RWPE2 (cell line): Measurements from ENCODE around the gene CCNJL.

ENCODE experiments used
- ATAC-seq: fragments of 200-7000 bp; cut with Tn5 transposase; 3 replicates; pipeline ENCODE4 v1.9.1; 2021; ENCODE audit warnings: low read depth
- DNase-seq: peaks from one replicate; pipeline ENCODE4 v3.0.0-alpha.2; 2020; ENCODE audit warnings: low spot score
- H3K27ac ChIP-seq: fragments of 450-650 bp; 2 replicates; pipeline ENCODE4 v1.5.1; 2017; ENCODE audit warnings: mild to moderate bottlenecking; ENCODE audit not compliant: poor library complexity, severe bottlenecking
- H3K27me3 ChIP-seq: fragments of 250-450 bp; sonication (Bioruptor Pico); 2 replicates; pipeline ENCODE4 v1.5.1; 2021; ENCODE audit warnings: mild to moderate bottlenecking, moderate library complexity; ENCODE audit not compliant: insufficient read depth, poor library complexity, severe bottlenecking
- H3K36me3 ChIP-seq: fragments of 250-450 bp; sonication (Bioruptor Pico); 2 replicates; pipeline ENCODE4 v1.5.1; 2020; ENCODE audit warnings: low read depth, mild to moderate bottlenecking, moderate library complexity
- H3K4me1 ChIP-seq: fragments of 250-450 bp; sonication (Bioruptor Pico); 2 replicates; pipeline ENCODE4 v1.5.1; 2021; ENCODE audit warnings: mild to moderate bottlenecking, moderate library complexity; ENCODE audit not compliant: insufficient read depth, poor library complexity, severe bottlenecking
- H3K4me3 ChIP-seq: fragments of 250-450 bp; sonication (Bioruptor Pico); 2 replicates; pipeline ENCODE4 v1.5.1; 2021; ENCODE audit warnings: mild to moderate bottlenecking, moderate library complexity; ENCODE audit not compliant: severe bottlenecking
- H3K9me3 ChIP-seq: fragments of 250-450 bp; sonication (Bioruptor Pico); 2 replicates; pipeline ENCODE4 v1.5.1; 2021; ENCODE audit warnings: mild to moderate bottlenecking, moderate library complexity; ENCODE audit not compliant: severe bottlenecking
- TF ChIP-seq, protein P1 (sequence below): fragments of 450-650 bp; IDR thresholded peaks from one replicate; pipeline ENCODE4 v1.5.1; 2017; ENCODE audit warnings: mild to moderate bottlenecking, moderate library complexity; ENCODE audit not compliant: poor library complexity, severe bottlenecking

The CCNJL gene

GRCh38 chr5:160237571-160238093 lies 74.7 kb downstream of the CCNJL start:
- TF ChIP-seq, protein P1, sequence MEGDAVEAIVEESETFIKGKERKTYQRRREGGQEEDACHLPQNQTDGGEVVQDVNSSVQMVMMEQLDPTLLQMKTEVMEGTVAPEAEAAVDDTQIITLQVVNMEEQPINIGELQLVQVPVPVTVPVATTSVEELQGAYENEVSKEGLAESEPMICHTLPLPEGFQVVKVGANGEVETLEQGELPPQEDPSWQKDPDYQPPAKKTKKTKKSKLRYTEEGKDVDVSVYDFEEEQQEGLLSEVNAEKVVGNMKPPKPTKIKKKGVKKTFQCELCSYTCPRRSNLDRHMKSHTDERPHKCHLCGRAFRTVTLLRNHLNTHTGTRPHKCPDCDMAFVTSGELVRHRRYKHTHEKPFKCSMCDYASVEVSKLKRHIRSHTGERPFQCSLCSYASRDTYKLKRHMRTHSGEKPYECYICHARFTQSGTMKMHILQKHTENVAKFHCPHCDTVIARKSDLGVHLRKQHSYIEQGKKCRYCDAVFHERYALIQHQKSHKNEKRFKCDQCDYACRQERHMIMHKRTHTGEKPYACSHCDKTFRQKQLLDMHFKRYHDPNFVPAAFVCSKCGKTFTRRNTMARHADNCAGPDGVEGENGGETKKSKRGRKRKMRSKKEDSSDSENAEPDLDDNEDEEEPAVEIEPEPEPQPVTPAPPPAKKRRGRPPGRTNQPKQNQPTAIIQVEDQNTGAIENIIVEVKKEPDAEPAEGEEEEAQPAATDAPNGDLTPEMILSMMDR: no peak
- DNase-seq (no peak), ATAC-seq (no peak)
- no peak overlapping the region for H3K27ac ChIP-seq
- H3K4me3 ChIP-seq: no peak overlapping the region
- no peaks in the 10 kb centered on the region for H3K9me3 ChIP-seq
- no peaks in the 10 kb centered on the region for H3K27me3 ChIP-seq
- no peaks in the 10 kb centered on the region for H3K4me1 ChIP-seq
- no peaks in the 10 kb centered on the region for H3K36me3 ChIP-seq

DNA sequence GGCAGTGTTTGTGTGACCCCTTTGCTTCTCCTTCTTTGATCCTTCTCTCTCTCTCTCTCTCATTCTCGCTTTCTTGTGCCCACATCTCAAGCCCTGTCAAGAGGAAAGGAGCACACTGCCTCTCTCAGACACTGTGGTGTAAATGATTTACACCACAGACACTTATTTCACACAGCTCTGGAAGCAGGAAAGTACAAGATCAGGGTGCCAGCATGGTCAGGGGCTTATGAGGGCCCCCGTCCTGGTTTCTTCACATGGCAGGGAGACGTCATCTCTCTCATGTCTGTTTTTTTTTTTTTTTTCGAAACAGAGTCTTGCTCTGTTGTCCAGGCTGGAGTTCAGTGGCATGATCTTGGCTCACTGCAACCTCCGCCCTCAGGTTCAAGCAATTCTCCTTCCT lies 76.6 kb downstream of the CCNJL start:
- DNase-seq (no peak), ATAC-seq (no peak)
- Histone ChIP-seq H3K36me3 (no peaks in the 10 kb centered on the region), H3K27me3 (no peaks in the 10 kb centered on the region), H3K27ac (no peak overlapping the region), H3K4me3 (no peak overlapping the region), H3K4me1 (peaks cover 6% of the 10 kb centered on the region), H3K9me3 (no peaks in the 10 kb centered on the region)
- TF ChIP-seq, protein P1: no peak

DNA sequence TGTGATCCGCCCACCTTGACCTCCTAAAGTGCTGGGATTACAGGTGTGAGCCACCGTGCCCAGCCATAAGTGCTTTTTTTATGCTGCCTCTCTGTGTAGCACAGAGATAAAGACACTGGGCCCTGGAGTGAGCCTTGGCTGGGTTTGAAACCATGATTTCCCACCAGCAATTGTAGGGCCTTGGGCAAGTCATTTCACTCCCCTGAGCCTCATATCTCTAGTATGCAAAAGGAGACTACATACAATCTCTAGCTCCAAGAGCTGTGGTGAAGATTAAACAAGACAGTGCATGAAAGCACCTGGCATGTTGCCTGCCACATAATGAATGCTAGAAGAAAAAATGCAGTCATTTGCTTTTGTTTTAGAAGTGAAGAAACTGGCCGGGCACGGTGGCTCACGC lies 79.1 kb downstream of the CCNJL start:
- TF ChIP-seq, protein P1: no peak

GRCh38 chr5:160231783-160232342 lies 80.5 kb downstream of the CCNJL start:
- TF ChIP-seq, protein P1: no peak
- no peaks in the 10 kb centered on the region for H3K9me3 ChIP-seq
- H3K27ac ChIP-seq: no peak overlapping the region
- ATAC-seq (no peak), DNase-seq (no peak)
- H3K4me1 ChIP-seq: peaks cover 6% of the 10 kb centered on the region
- no peaks in the 10 kb centered on the region for H3K27me3 ChIP-seq
- H3K4me3 ChIP-seq: no peak overlapping the region
- no peaks in the 10 kb centered on the region for H3K36me3 ChIP-seq

More for the DNA sequence above, 79.1 kb downstream of the CCNJL start:
- peak; percentile 44; the same call in 2 of the 3 replicates for ATAC-seq
- DNase-seq: no peak
- Histone ChIP-seq H3K9me3 (no peaks in the 10 kb centered on the region), H3K4me1 (peaks cover 6% of the 10 kb centered on the region), H3K27me3 (no peaks in the 10 kb centered on the region), H3K27ac (no peak overlapping the region), H3K36me3 (no peaks in the 10 kb centered on the region), H3K4me3 (no peak overlapping the region)

DNA sequence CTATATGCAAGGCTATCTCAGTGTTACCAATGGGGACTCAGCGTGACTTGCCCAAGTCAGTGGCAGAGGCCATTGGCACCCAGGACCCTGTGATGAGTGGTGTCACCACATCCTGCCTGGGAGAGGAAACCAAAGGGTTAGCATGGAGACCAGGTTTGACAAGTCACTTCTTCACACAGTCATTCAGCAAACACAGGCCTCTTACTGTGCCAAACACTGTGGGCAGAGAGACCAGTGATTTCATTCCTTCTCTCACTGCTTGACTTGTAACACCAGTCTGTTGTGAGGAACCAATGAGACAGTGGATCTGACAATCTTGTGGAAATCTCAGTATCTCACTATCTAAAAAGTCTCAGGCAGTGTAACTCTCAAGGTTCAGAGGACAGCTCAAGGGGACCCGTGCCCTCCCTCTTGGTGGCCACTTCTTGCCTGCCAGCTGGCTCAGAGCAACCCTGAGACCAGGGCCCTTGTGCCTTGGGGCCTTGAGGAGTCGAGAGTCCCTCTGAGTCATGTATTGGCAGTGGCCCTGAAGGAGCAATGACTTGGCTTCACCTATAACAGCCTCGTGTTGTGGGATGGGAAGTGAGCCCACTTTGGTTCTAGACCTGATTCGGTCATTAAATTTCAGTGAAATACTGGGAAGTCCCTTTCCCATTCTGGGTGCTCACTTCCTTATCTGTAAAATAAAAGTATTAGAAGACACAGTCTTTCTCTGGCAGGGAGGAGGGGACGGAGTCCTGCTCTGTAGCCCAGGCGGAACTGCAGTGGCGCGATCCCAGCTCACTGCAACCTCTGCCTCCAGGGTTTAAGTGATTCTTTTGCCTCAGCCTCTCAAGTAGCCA lies 81.5 kb downstream of the CCNJL start:
- Histone ChIP-seq H3K27ac (no peak overlapping the region), H3K4me3 (no peak overlapping the region), H3K27me3 (no peaks in the 10 kb centered on the region), H3K9me3 (no peaks in the 10 kb centered on the region), H3K36me3 (no peaks in the 10 kb centered on the region), H3K4me1 (peaks cover 6% of the 10 kb centered on the region)
- ATAC-seq: peak; percentile 32; the same call in 1 of the 3 replicates
- DNase-seq: no peak
- TF ChIP-seq, protein P1: no peak
